ENCODE data around the gene LRRC26.

Gene LRRC26

DNA sequence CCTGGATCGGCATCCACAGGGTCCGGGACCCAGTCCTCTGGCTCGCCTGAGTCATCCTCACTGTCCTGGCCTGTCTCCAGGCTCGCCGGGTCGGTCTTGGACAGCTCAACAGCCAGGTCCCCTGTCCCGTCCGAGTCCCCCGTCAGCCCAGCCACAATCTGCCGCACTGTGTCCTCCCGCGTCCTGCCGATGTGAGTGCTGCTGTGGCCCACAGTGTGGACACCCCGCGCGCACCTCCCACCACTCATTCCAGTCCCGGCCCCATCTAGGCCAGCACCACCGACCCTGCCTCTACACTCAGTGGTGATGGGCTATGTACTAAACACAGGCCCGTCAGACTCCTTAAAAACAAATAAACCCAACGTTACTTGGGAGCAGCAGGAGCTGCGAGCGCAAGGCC lies 11.8 kb upstream of the LRRC26 start:
- ChIA-PET POLR2A (no interaction called here), CTCF (no interaction called here)
- no peak for DNase-seq (ENCODE audit: low read depth, low spot score)
- TF ChIP-seq, protein P1, sequence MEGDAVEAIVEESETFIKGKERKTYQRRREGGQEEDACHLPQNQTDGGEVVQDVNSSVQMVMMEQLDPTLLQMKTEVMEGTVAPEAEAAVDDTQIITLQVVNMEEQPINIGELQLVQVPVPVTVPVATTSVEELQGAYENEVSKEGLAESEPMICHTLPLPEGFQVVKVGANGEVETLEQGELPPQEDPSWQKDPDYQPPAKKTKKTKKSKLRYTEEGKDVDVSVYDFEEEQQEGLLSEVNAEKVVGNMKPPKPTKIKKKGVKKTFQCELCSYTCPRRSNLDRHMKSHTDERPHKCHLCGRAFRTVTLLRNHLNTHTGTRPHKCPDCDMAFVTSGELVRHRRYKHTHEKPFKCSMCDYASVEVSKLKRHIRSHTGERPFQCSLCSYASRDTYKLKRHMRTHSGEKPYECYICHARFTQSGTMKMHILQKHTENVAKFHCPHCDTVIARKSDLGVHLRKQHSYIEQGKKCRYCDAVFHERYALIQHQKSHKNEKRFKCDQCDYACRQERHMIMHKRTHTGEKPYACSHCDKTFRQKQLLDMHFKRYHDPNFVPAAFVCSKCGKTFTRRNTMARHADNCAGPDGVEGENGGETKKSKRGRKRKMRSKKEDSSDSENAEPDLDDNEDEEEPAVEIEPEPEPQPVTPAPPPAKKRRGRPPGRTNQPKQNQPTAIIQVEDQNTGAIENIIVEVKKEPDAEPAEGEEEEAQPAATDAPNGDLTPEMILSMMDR (IDR thresholded peaks at IDR 0.05; ENCODE audit: insufficient read depth, low read length, missing control alignments), result no peak
- H3K4me3 ChIP-seq (ENCODE audit: low read depth, low read length), result no peak overlapping the region

DNA sequence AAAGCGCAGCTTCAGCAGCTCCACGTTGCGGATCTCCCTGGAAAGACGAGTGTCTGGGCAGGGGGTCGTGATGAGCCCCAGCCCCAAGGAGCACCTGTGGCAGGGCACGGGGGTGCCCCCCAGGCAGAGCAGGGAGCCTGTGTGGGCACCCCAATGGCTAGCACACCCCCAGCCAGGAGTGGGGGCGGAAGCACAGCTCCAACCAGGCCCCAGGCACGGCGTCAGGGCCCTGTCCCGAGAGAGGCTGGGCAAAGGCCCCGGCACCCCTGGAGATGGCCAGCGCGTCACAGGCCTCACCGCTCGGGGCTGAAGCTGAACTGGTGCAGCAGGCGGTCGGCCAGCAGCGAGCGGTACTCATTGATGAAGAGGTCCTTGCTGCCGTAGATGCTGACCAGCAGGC lies 10.6 kb upstream of the LRRC26 start:
- ChIA-PET CTCF (interaction anchor here (0.9 kb wide), 1 partner anchor 42 kb away, joined by 4 read pairs; the partner anchor contains the start of gene RNF208), POLR2A (interaction anchor here (0.8 kb wide), 1 partner anchor 20 kb away, joined by 3 read pairs; no protein-coding TSS in a partner anchor)
- no peak for DNase-seq (ENCODE audit: low read depth, low spot score)
- no peak overlapping the region for H3K4me3 ChIP-seq (ENCODE audit: low read depth, low read length)
- TF ChIP-seq, protein P1 (IDR thresholded peaks at IDR 0.05; ENCODE audit: insufficient read depth, low read length, missing control alignments), result no peak

DNA sequence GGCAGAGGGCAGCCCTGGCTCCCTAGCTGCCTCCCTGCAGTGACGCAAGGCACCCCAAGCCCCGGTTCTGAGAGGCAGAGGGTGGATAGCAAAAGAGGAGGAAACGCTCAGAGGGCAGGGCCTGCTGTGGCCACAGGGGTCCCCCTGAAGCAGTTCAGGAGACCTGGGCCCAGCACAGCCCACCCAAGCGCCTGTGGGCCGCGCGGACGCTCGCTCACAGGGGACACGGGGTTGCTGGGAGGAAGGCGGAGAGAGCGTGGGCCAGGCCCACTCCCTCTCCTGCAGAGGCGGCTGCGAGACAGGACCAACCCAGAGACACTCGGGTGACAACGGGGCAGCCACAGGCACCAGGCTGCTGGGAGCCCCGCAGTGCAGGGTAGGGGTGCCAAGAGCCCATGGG lies 9.9 kb upstream of the LRRC26 start:
- TF ChIP-seq, protein P1 (IDR thresholded peaks at IDR 0.05; ENCODE audit: insufficient read depth, low read length, missing control alignments), result no peak
- H3K4me3 ChIP-seq (ENCODE audit: low read depth, low read length), result no peak overlapping the region
- ChIA-PET CTCF (interaction anchor here (0.9 to 2.1 kb wide), 2 partner anchors 10 to 25 kb away, joined by 3 to 7 read pairs; partner anchors contain the start of gene LRRC26), POLR2A (no interaction called here)
- DNase-seq (ENCODE audit: low read depth, low spot score), result no peak

DNA sequence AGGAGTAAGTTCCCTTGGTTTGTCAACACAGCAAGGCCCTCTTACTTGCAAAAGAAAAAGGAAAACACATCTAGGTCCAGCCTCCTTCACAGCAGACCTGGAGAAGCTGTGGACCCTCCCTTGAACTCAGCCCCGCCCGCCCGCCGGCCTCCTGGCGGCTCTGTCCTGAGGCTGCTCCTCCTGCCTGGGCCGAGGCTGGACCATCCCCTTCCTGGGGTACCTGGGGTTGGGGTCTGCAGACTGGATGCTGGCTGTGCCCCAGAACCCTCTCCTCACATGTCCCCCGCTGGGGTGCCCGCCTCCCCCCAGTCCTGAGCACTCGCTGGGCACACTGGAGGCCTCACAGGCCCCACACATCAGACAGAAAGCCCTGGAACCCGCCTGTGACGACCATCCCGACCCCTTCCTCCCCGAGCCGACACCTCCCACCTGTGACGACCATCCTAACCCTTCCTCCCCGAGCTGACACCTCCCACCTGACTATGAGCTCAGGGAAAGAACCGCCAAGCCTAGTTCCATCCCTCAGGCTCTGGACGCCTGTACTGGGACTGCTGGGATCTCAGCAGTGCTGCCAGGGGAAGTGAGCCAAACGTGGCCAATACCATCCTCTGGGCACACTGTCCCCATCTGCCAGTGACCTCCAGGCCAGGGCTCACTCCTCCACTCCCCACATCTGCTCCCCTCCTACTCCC lies 9.2 kb upstream of the LRRC26 start:
- DNase-seq (ENCODE audit: low read depth, low spot score), result no peak
- TF ChIP-seq, protein P1 (IDR thresholded peaks at IDR 0.05; ENCODE audit: insufficient read depth, low read length, missing control alignments), result no peak
- POLR2A ChIA-PET, result no interaction called here
- no peak overlapping the region for H3K4me3 ChIP-seq (ENCODE audit: low read depth, low read length)
- CTCF ChIA-PET, result interaction anchor here (0.9 to 2.1 kb wide), 3 partner anchors 10 to 58 kb away, joined by 3 to 7 read pairs (median 3); partner anchors contain the start of gene LRRC26

DNA sequence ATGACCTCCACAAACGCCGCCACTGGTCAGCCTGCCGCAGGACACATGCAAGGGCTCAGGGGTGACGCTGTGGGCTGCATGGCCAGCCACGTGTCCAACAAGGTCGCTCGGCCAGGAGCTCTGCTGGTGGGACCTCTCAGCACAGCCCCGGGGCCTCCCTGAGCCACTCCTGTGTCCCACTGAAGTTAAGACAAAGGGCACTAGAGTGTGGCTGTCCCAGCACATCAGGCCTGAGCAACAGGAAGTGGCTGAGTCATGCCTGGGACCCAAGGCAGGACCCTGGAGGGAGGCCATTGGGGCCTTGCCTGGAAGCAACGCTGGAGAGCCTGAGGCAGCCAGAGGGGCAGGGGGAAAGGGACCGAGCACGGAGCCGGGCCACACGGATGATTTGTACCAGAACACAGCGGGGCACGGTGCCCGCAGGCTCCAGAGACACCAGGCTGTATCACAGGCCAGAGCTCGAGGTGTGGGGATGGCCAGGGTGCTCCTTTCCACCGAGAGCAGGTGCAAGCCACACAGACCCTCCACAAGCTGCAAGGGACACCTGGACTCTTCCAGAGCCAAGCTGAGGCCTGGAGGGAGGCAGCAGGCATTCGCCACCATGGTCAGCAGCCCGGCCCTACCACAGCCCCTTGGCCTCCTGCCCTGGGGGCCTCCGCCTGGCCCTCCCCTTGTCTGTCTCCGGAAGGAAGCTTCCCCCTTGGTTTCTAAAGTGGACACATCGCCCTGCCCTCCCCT lies 8.5 kb upstream of the LRRC26 start:
- TF ChIP-seq, protein P1 (IDR thresholded peaks at IDR 0.05; ENCODE audit: insufficient read depth, low read length, missing control alignments), result no peak
- no peak overlapping the region for H3K4me3 ChIP-seq (ENCODE audit: low read depth, low read length)
- no peak for DNase-seq (ENCODE audit: low read depth, low spot score)
- ChIA-PET POLR2A (no interaction called here), CTCF (interaction anchor here (0.9 to 5.4 kb wide), 5 partner anchors 9 to 58 kb away, joined by 3 to 30 read pairs (median 6); partner anchors contain the start of genes ANAPC2, LRRC26 and SSNA1)

Measured in AG04449 (cell line).